ENCODE results near the gene KRT17.
"Not testable (repeated sequence)": the region's sequence is repeated elsewhere in the genome, so short reads cannot be mapped to it uniquely, and the experiment has no call there.

Gene KRT17

DNA sequence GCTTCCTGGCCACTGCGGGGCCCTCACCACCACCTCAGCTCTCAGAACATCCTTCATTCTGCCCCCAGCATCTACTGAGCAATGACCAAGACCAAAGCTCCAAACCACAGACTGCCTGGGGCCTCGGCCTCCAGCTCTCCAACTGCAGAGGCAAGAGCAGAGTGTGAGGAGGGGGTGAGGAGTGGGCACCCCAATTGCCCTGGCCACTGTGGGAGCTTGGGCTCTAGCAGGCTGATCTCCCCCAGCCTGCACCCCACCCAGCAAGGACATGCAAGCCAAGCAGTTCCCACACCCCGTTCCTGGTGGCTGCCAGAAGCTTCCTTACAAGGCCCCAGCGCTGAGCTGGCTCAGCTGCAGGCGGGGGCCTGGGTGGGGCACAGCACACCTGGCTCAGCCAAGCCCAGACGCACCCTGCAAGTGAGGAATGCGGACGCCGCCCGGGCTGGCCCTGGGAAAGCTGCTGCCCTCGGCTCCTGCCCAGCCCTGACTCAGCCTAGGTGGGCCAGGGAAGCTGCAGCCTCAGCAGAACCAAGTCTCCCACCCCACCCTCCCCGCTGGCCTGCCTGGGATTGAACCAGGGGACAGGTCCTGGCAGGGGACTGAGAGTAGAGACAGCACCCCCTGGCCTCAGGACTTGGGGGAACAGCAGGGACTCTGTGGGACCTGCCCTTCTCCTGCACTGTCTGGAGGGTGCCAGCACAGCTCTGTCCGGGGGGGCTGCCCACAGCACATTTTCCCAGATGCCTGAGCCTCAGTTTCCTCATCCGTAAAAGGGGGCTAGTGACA is 29.7 kb upstream of the KRT17 start:
- no peak for DNase-seq

DNA sequence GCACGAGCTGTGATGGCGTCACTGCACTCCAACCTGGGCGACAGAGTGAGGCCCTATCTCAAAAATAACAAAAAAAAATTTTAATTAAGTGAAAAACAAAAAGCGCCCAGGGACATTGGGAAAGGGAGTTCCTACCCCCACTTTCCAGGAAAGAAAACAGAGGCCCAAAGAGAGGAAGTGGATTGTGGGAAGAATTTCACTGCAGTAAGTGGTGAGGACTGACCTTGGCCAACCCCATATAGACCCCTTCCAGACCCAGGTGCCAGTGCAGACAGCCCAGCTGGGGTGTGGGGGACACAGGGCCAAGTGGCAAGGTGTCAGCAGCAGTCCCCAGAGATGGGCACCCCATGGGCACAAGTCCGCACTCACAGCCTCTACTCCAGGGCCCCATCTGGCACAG is 29.0 kb upstream of the KRT17 start:
- DNase-seq: no peak

DNA sequence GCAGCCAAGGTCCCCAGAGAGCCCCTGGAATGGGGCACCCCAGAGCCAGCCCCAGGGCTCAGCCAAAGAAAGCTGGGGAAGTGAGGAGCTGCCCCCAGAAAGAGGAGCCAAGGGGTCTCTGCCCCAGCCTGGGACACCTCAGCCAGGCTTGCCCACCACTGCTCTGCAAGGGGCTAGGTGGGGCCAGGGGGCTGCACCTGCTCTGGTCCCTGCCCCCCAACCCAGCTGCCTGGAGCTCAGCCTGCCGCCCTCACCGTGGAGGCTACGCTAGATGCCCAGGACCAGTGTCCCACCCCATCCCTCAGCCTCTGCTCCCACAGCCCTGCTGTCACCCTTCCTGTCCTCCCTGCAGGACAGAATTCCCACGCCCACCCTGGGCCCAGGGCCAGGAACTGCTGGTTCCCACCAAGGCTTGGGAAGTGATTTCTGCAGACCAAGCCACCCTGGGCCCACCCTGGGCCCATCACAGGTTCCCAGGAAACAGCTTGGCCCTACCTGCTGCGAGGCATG is 28.1 kb upstream of the KRT17 start:
- DNase-seq: no peak

DNA sequence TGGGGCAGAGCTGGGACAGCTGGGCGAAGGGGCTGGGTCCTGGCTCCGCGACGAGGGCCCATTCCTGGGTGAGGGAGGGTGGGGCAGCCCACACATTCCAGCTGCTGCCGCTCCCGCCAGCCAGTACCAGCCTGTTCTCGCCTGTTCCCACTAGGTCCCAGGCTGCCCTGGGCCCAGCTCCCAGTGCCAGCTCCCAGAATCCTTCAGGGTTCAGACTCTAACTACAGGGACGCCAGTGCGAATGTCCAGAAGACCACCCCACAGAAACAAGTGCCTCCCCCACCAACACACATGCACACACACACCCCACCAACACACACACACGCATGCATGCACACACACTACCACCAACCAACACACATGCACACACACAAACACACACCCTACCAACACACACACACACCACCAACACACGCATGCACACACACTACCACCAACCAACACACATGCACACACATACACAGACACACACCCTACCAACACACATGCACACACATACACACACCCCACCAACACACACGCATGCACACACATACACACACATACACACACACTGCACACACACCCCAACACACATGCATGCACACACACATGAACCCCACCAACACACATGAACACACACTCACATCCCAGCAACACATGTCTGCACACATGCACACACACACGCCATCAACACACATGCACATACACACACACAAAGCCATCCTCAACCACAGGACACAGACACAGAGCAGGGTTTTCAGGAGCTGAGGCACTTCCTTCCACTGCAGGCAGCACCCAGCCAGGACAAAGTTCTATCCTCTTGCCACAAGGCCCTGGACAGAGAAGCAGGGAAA is 27.5 kb upstream of the KRT17 start:
- DNase-seq: no peak

DNA sequence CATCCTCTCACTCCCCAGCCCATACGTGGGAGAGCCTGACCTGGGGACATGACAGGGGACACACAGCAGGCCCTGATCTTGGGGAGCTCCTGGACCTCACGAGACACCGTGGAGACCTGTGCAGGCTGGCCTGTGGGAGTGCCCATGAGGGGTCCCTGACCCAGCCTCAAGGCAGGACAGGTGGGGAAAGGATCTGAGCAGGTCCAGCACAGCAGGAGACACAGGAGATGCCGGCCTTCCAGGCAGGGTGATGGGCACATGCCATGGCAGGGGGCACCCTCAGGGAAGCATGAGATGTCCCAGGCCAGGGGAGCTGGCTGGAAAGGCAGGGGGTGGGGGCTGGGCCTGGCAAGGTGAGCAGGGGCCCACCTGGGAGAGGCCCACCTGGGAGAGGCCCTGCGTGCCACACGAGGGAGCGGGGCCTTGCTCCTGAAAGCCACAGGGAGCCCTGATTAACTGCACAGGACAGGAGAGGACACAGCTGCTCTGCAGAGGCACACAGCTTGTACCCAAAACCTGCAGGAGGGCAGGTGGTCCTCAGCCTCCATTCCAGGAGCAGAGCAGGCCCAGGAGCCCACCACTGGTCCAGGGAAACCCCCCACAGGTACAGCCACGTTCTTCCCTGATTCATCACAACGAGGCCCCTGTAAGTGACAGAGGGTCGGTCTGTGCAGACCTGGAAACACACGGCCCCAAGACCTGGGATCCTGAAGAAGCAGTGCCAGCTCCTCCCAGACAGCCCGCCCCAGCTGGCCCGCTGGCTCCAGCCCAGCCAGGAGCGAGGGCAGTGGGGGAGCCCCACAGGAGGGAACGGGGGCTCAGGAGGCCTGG is 26.6 kb upstream of the KRT17 start:
- no peak for DNase-seq

- no peak for DNase-seq
Observed at GRCh38 chr17:41649923-41650519, 25.6 kb upstream of the KRT17 start.

GRCh38 chr17:41648411-41649195 is 24.2 kb upstream of the KRT17 start:
- peak; percentile 94 for DNase-seq

- peak; percentile 96 for DNase-seq
Observed at GRCh38 chr17:41647940-41648410, 23.6 kb upstream of the KRT17 start.

GRCh38 chr17:41647038-41647813 is 22.9 kb upstream of the KRT17 start:
- DNase-seq: no peak

GRCh38 chr17:41642252-41643156 is 18.1 kb upstream of the KRT17 start:
- no peak for DNase-seq

DNA sequence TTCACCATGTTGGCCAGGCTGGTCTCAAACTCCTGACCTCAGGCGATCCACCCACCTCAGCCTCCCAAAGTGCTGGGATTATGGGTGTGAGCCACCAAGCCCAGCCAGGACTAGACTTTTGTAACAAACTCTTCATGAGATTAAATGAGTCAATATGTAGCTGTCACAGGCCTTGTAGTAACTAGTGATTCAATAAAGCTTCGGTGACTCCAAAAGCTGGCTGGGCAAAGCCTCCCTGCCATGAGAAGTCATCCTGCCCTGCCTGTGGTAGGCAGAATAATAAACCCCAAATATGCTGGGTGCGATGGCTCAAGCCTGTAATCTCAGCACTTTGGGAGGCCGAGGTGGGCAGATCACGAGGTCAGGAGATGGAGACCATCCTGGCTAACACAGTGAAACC is 16.2 kb upstream of the KRT17 start:
- DNase-seq: not testable (repeated sequence)

GRCh38 chr17:41639492-41640473 is 15.4 kb upstream of the KRT17 start:
- DNase-seq: no peak

- DNase-seq: no peak
Observed at GRCh38 chr17:41638941-41639340, 14.6 kb upstream of the KRT17 start.

DNA sequence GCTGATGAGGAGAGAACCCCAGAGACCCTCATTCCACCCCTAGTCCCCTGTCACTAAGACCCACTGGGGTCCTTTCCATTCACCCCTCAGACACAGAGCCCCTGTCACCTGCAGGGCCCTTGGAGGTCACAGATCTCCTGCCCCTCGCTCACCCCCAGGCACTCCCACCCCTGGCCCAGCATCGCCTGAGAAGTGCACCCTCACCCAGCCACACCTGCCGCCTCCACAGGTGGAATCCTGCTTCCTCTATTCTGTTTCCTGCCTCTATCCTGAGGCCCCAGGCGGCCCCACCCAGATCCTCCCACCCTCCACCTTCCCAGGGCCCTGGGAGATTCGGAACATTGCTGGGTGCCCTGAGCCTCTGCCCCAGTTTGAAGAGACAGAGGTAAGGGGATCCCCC is 13.8 kb upstream of the KRT17 start:
- DNase-seq: no peak

DNA sequence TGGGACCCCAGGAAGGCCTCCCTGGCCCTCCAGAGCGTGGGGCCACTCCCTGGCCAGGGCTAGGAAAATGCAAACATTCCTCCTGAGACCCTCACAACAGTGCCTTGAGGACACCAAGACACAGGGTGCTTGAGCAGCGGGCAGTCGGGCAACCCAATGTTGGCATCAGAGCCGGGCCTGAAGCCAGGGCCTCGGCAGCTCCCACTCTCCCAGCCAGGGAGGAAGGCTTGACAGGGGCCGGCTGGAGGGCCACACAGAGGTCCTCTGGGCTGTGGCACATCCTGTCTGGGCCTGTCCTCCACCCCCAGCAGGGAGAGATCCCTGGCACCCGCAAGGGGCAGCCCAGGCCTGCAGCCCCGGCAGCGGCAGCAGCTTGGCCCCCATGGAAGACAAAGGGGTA is 12.3 kb upstream of the KRT17 start:
- DNase-seq: no peak

DNA sequence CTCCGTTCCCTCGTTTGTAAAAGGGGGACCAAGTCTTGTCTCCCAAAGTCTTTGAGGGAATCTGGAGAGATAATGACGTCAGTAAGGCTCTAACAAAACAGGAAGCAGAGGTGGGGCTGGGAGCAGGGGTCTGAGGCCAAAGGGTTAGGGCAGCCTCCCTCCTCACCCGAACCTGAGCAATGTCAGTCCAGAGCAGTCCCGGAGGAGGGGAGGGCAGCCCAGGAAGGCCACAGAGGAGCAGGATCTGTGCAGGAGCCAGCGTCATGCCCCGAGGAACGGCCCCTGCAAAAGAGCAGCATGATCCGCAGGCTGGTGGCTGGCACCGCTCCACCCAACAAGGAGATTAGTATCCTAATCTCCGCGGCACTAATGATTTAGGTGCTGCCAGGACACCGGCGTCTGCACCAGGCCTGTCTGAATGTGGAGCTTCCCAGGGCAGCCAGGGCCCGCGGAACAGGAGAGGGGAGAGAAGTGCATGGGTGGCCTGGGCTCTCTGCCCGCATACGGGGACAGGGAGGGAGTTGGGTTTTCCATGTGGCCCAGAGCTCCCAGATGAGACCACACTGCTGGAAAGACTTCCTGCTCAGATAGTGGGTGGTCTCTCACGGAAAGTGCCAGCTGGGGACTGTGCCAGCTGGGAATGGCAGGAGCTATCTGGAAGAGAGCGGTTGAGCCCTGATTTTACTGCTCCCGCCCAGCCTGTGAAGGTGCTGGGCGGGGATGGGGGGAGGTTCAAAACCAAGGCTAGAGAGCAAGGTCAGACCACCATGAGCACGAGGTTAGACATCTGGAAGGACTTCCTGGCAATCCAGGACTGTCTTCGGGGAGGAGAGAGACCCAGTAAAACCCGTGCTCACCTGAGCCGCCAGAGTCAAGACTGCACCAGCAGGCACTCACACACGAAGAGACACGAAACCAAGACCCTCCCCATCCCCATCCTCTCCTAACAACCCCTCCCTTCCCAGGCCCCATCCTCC is 11.0 kb upstream of the KRT17 start:
- peak; percentile 62 for DNase-seq

DNA sequence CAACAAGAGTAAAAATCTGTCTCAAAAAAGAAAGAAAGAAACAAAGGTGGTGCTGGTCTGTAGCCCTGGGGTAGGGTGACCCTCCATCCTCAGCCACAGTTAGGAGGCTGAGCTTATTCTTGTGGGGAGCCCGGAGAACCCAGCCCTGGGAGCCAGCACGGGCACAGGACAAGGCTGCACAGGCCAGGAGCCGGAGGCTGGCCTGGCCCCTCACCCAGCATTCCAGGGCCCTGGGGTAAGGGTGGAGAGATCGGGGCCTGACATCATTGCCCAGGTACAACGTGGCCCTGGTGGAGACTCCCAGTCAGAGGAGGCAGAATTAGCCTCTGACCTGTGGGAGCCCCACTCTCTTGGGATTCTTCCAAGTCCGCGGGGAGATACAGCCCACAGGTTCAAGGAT is 10.3 kb upstream of the KRT17 start:
- DNase-seq: no peak
